HEK293T (cell line): ENCODE data around the gene TOPBP1.

Source experiments
- CTCF ChIA-PET: fragments of 350-600 bp; formaldehyde crosslinking; extraction: SDS; loops from one replicate; lab custom pipeline; 2021; ENCODE audit warnings: antibody characterized with exemption, inconsistent platforms; lab: Yijun Ruan, JAX
- POLR2A ChIA-PET: fragments of 350-600 bp; formaldehyde crosslinking; extraction: SDS; loops from one replicate; lab custom pipeline; 2020; ENCODE audit warnings: antibody characterized with exemption, inconsistent platforms; lab: Yijun Ruan, JAX
- DNase-seq: peaks from one replicate; pipeline ENCODE4 v3.0.0; 2012; ENCODE audit warnings: mixed read lengths; ENCODE audit errors: extremely low spot score
- ARNT ChIP-seq: fragments of 450-650 bp; IDR thresholded peaks from 2 replicates; pipeline ENCODE4 v1.6.1; 2017; ENCODE audit warnings: mild to moderate bottlenecking
- BHLHE40 ChIP-seq: fragments of 450-650 bp; IDR thresholded peaks from 2 replicates; pipeline ENCODE4 v1.6.1; 2016; ENCODE audit warnings: mild to moderate bottlenecking, moderate library complexity, borderline replicate concordance
- CTBP1 ChIP-seq: fragments of 450-650 bp; IDR thresholded peaks from 2 replicates; pipeline ENCODE4 v1.6.1; 2016; ENCODE audit warnings: borderline replicate concordance
- ELF4 ChIP-seq: fragments of 450-650 bp; IDR thresholded peaks from 2 replicates; pipeline ENCODE4 v1.6.1; 2017; ENCODE audit warnings: antibody characterized with exemption
- FOXA1 ChIP-seq: fragments of 450-650 bp; IDR thresholded peaks from 2 replicates; pipeline ENCODE4 v1.6.1; 2016; ENCODE audit warnings: mild to moderate bottlenecking
- FOXK2 ChIP-seq: fragments of 450-650 bp; IDR thresholded peaks from 2 replicates; pipeline ENCODE4 v1.6.1; 2016; ENCODE audit warnings: mild to moderate bottlenecking
- FOXM1 ChIP-seq: fragments of 450-650 bp; IDR thresholded peaks from 2 replicates; pipeline ENCODE4 v1.6.1; 2017; ENCODE audit warnings: mild to moderate bottlenecking, borderline replicate concordance
- HDGF ChIP-seq: fragments of 450-650 bp; IDR thresholded peaks from 2 replicates; pipeline ENCODE4 v1.6.1; 2017; ENCODE audit warnings: antibody characterized with exemption, borderline replicate concordance
- L3MBTL2 ChIP-seq: fragments of 450-650 bp; conservative IDR thresholded peaks from 2 replicates; pipeline ENCODE4 v1.6.1; 2016; ENCODE audit warnings: mild to moderate bottlenecking
- LEF1 ChIP-seq: fragments of 450-650 bp; IDR thresholded peaks from 2 replicates; pipeline ENCODE4 v1.6.1; 2017; ENCODE audit warnings: mild to moderate bottlenecking, borderline replicate concordance
- NFRKB ChIP-seq: fragments of 450-650 bp; IDR thresholded peaks from 2 replicates; pipeline ENCODE4 v1.6.1; 2016; ENCODE audit warnings: mild to moderate bottlenecking, moderate library complexity
- SP1 ChIP-seq: fragments of 450-650 bp; IDR thresholded peaks from 2 replicates; pipeline ENCODE4 v1.6.1; 2017
- SUZ12 ChIP-seq: fragments of 450-650 bp; IDR thresholded peaks from 2 replicates; pipeline ENCODE4 v1.6.1; 2016; ENCODE audit warnings: mild to moderate bottlenecking
- TARDBP ChIP-seq: fragments of 450-650 bp; IDR thresholded peaks from 2 replicates; pipeline ENCODE4 v1.6.1; 2016
- ZNF384 ChIP-seq: fragments of 450-650 bp; IDR thresholded peaks from 2 replicates; pipeline ENCODE4 v1.6.1; 2016
- TF ChIP-seq, protein P1 (sequence below): fragments of 450-650 bp; IDR thresholded peaks from 2 replicates; pipeline ENCODE4 v1.6.1; 2016

The TOPBP1 gene

DNA sequence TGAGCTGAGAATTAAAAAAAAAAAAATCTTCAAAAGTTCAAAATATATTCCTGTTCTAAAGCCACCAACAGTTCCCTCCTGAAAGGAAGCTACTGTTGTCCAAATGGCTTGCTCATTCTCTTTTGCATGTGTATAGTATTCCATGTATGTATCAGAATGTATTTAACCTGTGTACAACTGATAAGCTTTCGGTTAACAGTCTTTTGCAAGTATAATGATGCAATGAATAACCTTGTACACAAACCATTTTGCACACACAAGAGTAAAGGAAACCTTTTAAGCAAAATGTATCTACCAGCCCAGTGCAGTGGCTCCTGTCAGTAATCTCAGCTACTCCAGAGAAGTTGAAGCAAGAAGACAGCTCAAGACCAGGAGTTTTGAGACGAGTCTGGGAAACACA, 32.6 kb downstream of the TOPBP1 start:
- TF ChIP-seq SP1 (no peak), ARNT (no peak), LEF1 (no peak), L3MBTL2 (no peak), FOXA1 (no peak), SUZ12 (no peak), NFRKB (no peak), FOXK2 (no peak), TARDBP (no peak), CTBP1 (no peak)
- TF ChIP-seq, protein P1, sequence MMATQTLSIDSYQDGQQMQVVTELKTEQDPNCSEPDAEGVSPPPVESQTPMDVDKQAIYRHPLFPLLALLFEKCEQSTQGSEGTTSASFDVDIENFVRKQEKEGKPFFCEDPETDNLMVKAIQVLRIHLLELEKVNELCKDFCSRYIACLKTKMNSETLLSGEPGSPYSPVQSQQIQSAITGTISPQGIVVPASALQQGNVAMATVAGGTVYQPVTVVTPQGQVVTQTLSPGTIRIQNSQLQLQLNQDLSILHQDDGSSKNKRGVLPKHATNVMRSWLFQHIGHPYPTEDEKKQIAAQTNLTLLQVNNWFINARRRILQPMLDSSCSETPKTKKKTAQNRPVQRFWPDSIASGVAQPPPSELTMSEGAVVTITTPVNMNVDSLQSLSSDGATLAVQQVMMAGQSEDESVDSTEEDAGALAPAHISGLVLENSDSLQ: no peak
- CTCF ChIA-PET: interaction anchor here (0.7 kb wide), 1 partner anchor 9 kb away, joined by 3 read pairs; no protein-coding TSS in a partner anchor
- POLR2A ChIA-PET: no interaction called here
- no peak for DNase-seq

DNA sequence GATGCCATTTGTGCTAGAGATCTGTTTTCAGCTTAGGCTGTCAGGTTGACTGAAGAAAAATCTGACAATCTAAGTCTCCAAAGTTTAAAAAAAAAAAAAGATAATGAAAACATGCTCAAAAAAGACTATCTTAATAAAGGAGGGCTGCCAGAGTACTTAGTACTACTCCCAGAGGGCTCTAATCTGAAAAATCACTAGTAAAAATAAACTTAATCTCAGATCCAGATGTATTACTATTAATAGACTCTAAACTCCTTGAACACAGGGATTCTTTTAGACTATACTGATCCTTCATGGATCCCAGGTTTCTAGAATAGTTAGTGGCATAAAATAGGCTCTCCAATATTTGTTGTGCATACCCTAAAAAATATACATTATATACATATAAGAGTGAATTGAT, 34.0 kb downstream of the TOPBP1 start:
- DNase-seq: no peak
- TF ChIP-seq NFRKB (no peak), TARDBP (no peak)
- ChIA-PET POLR2A (no interaction called here), CTCF (no interaction called here)

DNA sequence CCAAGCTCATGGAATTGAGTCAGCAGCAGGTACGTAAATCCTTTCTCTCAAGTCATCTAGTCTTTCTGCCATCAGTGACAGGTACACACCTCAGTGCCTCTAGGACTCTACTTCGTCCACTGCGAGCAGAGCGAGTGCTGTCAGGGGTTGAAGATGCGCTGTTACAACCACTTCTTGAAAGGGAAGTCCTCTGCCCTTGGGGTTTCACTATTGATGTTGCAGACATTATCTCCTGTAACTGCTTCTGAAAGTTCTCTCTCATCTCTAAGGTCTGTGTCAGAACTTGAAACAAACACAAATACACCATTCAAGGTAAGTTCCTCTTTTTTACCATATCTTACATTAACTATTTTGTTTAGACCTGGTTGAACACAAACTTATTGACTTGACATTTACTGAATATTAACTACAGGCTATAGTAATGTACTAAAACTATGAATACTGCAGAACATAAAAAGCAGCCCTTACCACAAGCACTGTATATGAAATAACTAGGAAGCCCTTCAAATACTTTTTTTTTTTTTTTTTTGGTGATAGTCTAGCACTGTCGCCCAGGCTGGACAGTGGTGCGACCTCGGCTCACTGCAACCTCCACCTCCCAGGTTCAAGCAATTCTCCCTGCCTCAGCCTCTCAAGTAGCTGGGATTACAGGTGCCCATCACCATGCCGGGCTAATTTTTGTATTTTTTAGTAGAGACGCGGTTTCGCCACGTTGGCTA, 41.5 kb downstream of the TOPBP1 start:
- DNase-seq: no peak
- TF ChIP-seq L3MBTL2 (no peak), ZNF384 (no peak), CTBP1 (no peak), HDGF (no peak), TARDBP (no peak), FOXK2 (no peak), FOXM1 (no peak), ELF4 (no peak), ARNT (no peak), FOXA1 (no peak), LEF1 (no peak), BHLHE40 (no peak)
- CTCF ChIA-PET: interaction anchor here (0.6 kb wide), 1 partner anchor 9 kb away, joined by 3 read pairs; no protein-coding TSS in a partner anchor
- POLR2A ChIA-PET: no interaction called here

DNA sequence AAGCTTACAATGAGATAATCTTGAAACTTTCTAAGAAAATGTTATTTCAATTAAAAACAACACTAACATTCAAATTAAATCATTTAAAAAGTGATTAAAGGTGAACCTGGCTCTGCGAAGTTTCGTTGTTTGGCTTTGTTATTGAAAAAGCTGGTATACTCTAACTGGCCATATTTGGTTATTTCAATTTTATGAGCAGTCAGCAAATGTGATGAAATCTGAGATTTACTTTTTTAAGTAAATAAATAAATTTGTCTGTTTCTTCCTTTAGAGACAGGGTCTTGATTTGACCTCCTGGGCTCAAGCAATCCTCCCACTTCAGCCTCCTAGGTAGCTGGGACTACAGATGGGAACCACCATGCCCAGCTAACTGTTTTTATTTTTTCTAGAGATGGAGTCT, 50.2 kb downstream of the TOPBP1 start:
- ChIA-PET POLR2A (no interaction called here), CTCF (no interaction called here)
- TF ChIP-seq FOXA1 (no peak), L3MBTL2 (no peak), NFRKB (no peak), TARDBP (no peak)
- no peak for DNase-seq

DNA sequence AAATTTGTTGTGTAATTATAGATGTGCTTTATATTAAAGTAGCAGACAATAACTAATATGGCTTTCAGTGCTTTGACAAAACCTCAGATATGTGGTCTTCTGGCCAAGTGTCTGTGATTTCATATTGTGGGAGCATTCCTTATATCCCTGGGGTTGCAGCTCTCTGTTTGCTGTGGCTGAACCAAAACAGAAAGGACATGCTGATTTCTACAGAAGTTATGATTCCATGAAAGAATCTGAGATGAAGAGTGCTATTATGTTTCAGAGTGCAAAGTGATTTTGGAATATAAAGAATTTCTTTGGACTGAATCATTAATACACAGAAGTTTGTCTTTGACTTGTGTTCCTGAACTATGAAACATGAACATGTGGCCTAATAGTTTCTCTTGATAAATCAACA, 51.7 kb downstream of the TOPBP1 start:
- ChIA-PET POLR2A (no interaction called here), CTCF (no interaction called here)
- TF ChIP-seq L3MBTL2 (no peak), BHLHE40 (no peak), ZNF384 (no peak), ARNT (no peak), CTBP1 (no peak), FOXM1 (no peak), TARDBP (no peak), SUZ12 (no peak)
- TF ChIP-seq, protein P1: no peak
- no peak for DNase-seq

DNA sequence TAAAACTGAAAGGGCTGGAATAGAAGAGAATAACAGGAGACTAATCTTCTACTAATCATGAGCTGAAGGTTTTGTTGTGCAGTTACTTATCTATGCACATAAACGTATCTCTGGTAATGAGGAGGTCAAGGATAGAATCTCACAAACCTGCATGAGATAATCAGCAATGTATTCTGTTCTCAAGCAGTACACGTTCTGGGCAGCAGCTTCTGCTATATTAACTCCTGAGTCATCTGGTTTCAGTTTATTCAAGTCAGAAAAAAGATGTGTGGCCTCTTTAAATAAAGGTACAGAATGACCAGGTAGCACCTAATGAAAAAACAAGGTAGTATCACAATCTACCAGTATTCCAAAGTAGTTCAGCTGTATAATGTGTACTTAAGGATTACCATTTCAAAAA, 53.4 kb downstream of the TOPBP1 start:
- CTCF ChIA-PET: no interaction called here
- TF ChIP-seq TARDBP (no peak), HDGF (no peak), NFRKB (no peak), BHLHE40 (no peak), LEF1 (no peak)
- POLR2A ChIA-PET: no interaction called here
- no peak for DNase-seq

DNA sequence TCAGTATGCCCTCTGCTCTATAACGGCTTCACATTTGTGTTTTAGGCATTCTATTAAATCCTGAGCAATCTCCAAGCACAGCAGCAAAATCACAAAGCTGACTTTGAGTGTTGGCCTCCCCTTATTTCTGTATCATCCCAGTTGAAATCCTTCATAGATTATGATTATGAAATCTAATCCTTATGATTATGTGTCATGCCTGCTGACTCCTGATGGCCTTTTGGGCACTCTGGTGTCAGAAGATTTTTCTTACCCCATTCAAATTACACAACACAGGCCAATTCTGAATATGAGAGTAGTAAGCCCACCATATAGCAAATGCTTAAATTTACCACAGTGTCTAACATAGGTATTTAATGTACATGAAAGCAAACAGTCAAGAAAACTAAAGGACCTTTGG, 53.9 kb downstream of the TOPBP1 start:
- ChIA-PET POLR2A (no interaction called here), CTCF (no interaction called here)
- TF ChIP-seq HDGF (no peak), SP1 (no peak), FOXM1 (no peak), NFRKB (no peak), L3MBTL2 (no peak), CTBP1 (no peak), LEF1 (no peak)
- TF ChIP-seq, protein P1: no peak
- no peak for DNase-seq
